ENCODE results near the gene NDST1. TPM values are rescaled to one million over a fixed set of nuclear protein-coding genes. Genes with fewer than 3 reads are reported as not detected.
A peak's percentile ranks its signal among the peaks of the same experiment; 100 is the strongest.

The NDST1 gene
- total RNA-seq, 1 donor from 2014 or later = 321 TPM

GRCh38 chr5:150538007-150538917 lies 30.3 kb downstream of the NDST1 start:
- peaks cover 30% of the 10 kb centered on the region for H3K4me1 ChIP-seq (ENCODE audit: insufficient read depth, low read length)
- H3K36me3 ChIP-seq (ENCODE audit: insufficient read depth, low read length) = peaks cover 65% of the 10 kb centered on the region
- H3K4me3 ChIP-seq (ENCODE audit: insufficient read depth, low read depth, low read length) = no peak overlapping the region
- H3K9ac ChIP-seq (ENCODE audit: low read length) = no peak overlapping the region
- Mint-ChIP-seq H3K27me3 (ENCODE audit: low read depth, unreplicated experiment) (no peaks in the 10 kb centered on the region), H3K4me3 (ENCODE audit: unreplicated experiment) (no peak overlapping the region), H3K4me1 (ENCODE audit: low read depth, unreplicated experiment) (peaks cover 37% of the 10 kb centered on the region), H3K9me3 (ENCODE audit: unreplicated experiment) (no peaks in the 10 kb centered on the region), H3K36me3 (ENCODE audit: low read depth, unreplicated experiment) (peaks cover 49% of the 10 kb centered on the region), H3K27ac (ENCODE audit: unreplicated experiment) (peak overlapping the region; percentile 77)
- TF ChIP-seq EZH2 (IDR thresholded peaks at IDR 0.05; ENCODE audit: insufficient read depth, low read length) = no peak
- TF ChIP-seq, protein P1, sequence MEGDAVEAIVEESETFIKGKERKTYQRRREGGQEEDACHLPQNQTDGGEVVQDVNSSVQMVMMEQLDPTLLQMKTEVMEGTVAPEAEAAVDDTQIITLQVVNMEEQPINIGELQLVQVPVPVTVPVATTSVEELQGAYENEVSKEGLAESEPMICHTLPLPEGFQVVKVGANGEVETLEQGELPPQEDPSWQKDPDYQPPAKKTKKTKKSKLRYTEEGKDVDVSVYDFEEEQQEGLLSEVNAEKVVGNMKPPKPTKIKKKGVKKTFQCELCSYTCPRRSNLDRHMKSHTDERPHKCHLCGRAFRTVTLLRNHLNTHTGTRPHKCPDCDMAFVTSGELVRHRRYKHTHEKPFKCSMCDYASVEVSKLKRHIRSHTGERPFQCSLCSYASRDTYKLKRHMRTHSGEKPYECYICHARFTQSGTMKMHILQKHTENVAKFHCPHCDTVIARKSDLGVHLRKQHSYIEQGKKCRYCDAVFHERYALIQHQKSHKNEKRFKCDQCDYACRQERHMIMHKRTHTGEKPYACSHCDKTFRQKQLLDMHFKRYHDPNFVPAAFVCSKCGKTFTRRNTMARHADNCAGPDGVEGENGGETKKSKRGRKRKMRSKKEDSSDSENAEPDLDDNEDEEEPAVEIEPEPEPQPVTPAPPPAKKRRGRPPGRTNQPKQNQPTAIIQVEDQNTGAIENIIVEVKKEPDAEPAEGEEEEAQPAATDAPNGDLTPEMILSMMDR (IDR thresholded peaks at IDR 0.05; ENCODE audit: insufficient read depth, low read depth, low read length) = no peak
- H3K9me3 ChIP-seq (ENCODE audit: insufficient read depth, low read depth, low read length) = no peaks in the 10 kb centered on the region
- FAIRE-seq (no peak), DNase-seq (ENCODE audit: low read depth) (peak; percentile 68)
- peaks cover 50% of the 10 kb centered on the region for H3K79me2 ChIP-seq (ENCODE audit: insufficient read depth, low read length)
- H3K27me3 ChIP-seq (ENCODE audit: insufficient read depth, low read length) = no peaks in the 10 kb centered on the region
- H3K27ac ChIP-seq (ENCODE audit: low read depth, low read length) = no peak overlapping the region
- peaks cover 75% of the 10 kb centered on the region for H4K20me1 ChIP-seq (ENCODE audit: insufficient read depth, low read length)
- H2AFZ ChIP-seq (ENCODE audit: low read depth, low read length) = no peak overlapping the region
- H3K4me2 ChIP-seq (ENCODE audit: low read length) = peak overlapping the region; percentile 3

DNA sequence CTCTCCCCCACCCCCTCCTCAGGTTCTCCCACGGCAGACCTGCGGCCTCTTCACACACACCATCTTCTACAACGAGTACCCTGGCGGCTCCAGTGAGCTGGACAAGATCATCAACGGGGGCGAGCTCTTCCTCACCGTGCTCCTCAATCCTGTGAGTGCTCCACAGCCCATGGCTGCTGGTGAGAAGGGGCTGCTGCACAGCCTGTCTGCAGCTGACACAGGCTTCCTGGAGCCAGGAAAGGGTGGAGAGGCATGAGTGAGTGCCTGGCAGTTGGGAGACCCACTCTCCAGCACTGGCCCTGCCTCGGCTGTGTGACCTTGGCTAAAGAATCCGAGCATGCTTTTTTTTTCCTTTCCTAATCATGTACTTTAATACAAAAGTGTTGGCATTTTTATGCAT lies 31.3 kb downstream of the NDST1 start:
- Histone ChIP-seq H3K36me3 (ENCODE audit: insufficient read depth, low read length) (peaks cover 62% of the 10 kb centered on the region), H4K20me1 (ENCODE audit: insufficient read depth, low read length) (peaks cover 70% of the 10 kb centered on the region), H3K79me2 (ENCODE audit: insufficient read depth, low read length) (peaks cover 41% of the 10 kb centered on the region), H2AFZ (ENCODE audit: low read depth, low read length) (no peak overlapping the region), H3K27ac (ENCODE audit: low read depth, low read length) (no peak overlapping the region), H3K27me3 (ENCODE audit: insufficient read depth, low read length) (no peaks in the 10 kb centered on the region), H3K4me1 (ENCODE audit: insufficient read depth, low read length) (peaks cover 30% of the 10 kb centered on the region), H3K9me3 (ENCODE audit: insufficient read depth, low read depth, low read length) (no peaks in the 10 kb centered on the region), H3K4me3 (ENCODE audit: insufficient read depth, low read depth, low read length) (no peak overlapping the region), H3K9ac (ENCODE audit: low read length) (no peak overlapping the region), H3K4me2 (ENCODE audit: low read length) (no peak overlapping the region)
- DNase-seq (ENCODE audit: low read depth) = no peak
- H3K27me3 Mint-ChIP-seq (ENCODE audit: low read depth, unreplicated experiment) = no peaks in the 10 kb centered on the region
- no peak for FAIRE-seq
- H3K9me3 Mint-ChIP-seq (ENCODE audit: unreplicated experiment) = no peaks in the 10 kb centered on the region
- no peak for TF ChIP-seq EZH2 (IDR thresholded peaks at IDR 0.05; ENCODE audit: insufficient read depth, low read length)
- TF ChIP-seq, protein P1 (IDR thresholded peaks at IDR 0.05; ENCODE audit: insufficient read depth, low read depth, low read length) = no peak
- H3K36me3 Mint-ChIP-seq (ENCODE audit: low read depth, unreplicated experiment) = peaks cover 53% of the 10 kb centered on the region
- peaks cover 42% of the 10 kb centered on the region for H3K4me1 Mint-ChIP-seq (ENCODE audit: low read depth, unreplicated experiment)
- H3K27ac Mint-ChIP-seq (ENCODE audit: unreplicated experiment) = peak overlapping the region; percentile 64
- H3K4me3 Mint-ChIP-seq (ENCODE audit: unreplicated experiment) = no peak overlapping the region

GRCh38 chr5:150540042-150540441 lies 32.1 kb downstream of the NDST1 start:
- H3K79me2 ChIP-seq (ENCODE audit: insufficient read depth, low read length) = peaks cover 33% of the 10 kb centered on the region
- H3K36me3 ChIP-seq (ENCODE audit: insufficient read depth, low read length) = peaks cover 55% of the 10 kb centered on the region
- H3K9me3 ChIP-seq (ENCODE audit: insufficient read depth, low read depth, low read length) = no peaks in the 10 kb centered on the region
- peaks cover 64% of the 10 kb centered on the region for H4K20me1 ChIP-seq (ENCODE audit: insufficient read depth, low read length)
- DNase-seq (ENCODE audit: low read depth) (no peak), FAIRE-seq (no peak)
- peak overlapping the region; percentile 66 for H3K9ac ChIP-seq (ENCODE audit: low read length)
- TF ChIP-seq EZH2 (IDR thresholded peaks at IDR 0.05; ENCODE audit: insufficient read depth, low read length) = no peak
- TF ChIP-seq, protein P1 (IDR thresholded peaks at IDR 0.05; ENCODE audit: insufficient read depth, low read depth, low read length) = no peak
- no peaks in the 10 kb centered on the region for H3K27me3 ChIP-seq (ENCODE audit: insufficient read depth, low read length)
- Mint-ChIP-seq H3K9me3 (ENCODE audit: unreplicated experiment) (no peaks in the 10 kb centered on the region), H3K4me3 (ENCODE audit: unreplicated experiment) (no peak overlapping the region), H3K27me3 (ENCODE audit: low read depth, unreplicated experiment) (no peaks in the 10 kb centered on the region), H3K4me1 (ENCODE audit: low read depth, unreplicated experiment) (peaks cover 42% of the 10 kb centered on the region), H3K36me3 (ENCODE audit: low read depth, unreplicated experiment) (peaks cover 47% of the 10 kb centered on the region), H3K27ac (ENCODE audit: unreplicated experiment) (peak overlapping the region; percentile 96)
- H2AFZ ChIP-seq (ENCODE audit: low read depth, low read length) = no peak overlapping the region
- H3K27ac ChIP-seq (ENCODE audit: low read depth, low read length) = peak overlapping the region; percentile 90
- H3K4me1 ChIP-seq (ENCODE audit: insufficient read depth, low read length) = peaks cover 30% of the 10 kb centered on the region
- H3K4me3 ChIP-seq (ENCODE audit: insufficient read depth, low read depth, low read length) = no peak overlapping the region
- H3K4me2 ChIP-seq (ENCODE audit: low read length) = no peak overlapping the region

All from astrocyte (in vitro differentiated cells and primary cell).